Measurements from ENCODE around the gene EPHB1.

DNA sequence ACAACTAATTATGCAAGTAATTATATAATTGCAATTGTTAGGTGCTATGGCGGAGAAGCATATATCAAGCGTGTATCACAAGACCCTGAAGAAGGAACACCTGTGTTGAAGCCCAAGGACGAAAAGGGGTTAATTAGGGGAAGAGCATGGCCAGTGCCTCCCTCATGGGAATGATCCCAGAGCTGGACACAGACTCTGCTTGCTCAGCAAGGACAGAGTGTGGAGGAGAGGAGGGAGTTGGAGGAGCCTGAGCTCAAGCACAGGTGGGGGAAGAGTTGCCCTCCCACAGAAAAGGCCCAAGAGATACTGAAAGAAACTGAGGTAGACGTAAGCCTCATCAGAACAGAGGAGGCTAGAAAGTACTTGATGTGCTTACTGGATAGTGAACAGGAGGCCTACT lies 423.7 kb downstream of the EPHB1 start:
- TF ChIP-seq POLR2A (IDR thresholded peaks at IDR 0.05) = no peak
- TF ChIP-seq, protein P1, sequence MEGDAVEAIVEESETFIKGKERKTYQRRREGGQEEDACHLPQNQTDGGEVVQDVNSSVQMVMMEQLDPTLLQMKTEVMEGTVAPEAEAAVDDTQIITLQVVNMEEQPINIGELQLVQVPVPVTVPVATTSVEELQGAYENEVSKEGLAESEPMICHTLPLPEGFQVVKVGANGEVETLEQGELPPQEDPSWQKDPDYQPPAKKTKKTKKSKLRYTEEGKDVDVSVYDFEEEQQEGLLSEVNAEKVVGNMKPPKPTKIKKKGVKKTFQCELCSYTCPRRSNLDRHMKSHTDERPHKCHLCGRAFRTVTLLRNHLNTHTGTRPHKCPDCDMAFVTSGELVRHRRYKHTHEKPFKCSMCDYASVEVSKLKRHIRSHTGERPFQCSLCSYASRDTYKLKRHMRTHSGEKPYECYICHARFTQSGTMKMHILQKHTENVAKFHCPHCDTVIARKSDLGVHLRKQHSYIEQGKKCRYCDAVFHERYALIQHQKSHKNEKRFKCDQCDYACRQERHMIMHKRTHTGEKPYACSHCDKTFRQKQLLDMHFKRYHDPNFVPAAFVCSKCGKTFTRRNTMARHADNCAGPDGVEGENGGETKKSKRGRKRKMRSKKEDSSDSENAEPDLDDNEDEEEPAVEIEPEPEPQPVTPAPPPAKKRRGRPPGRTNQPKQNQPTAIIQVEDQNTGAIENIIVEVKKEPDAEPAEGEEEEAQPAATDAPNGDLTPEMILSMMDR (IDR thresholded peaks at IDR 0.05) = no peak
